GM20000 (cell line): ENCODE data around the gene RTN4R.
A peak's percentile ranks its signal among the peaks of the same experiment; 100 is the strongest.

Experiments
- DNase-seq: peaks from one replicate; pipeline ENCODE4 v3.0.0; 2012; ENCODE audit warnings: low spot score
- TF ChIP-seq, protein P1 (sequence below): IDR thresholded peaks from 2 replicates; pipeline ENCODE4 v1.5.1; 2012; ENCODE audit warnings: mild to moderate bottlenecking, control low read depth; ENCODE audit errors: extremely low read depth, missing control alignments

The RTN4R gene

DNA sequence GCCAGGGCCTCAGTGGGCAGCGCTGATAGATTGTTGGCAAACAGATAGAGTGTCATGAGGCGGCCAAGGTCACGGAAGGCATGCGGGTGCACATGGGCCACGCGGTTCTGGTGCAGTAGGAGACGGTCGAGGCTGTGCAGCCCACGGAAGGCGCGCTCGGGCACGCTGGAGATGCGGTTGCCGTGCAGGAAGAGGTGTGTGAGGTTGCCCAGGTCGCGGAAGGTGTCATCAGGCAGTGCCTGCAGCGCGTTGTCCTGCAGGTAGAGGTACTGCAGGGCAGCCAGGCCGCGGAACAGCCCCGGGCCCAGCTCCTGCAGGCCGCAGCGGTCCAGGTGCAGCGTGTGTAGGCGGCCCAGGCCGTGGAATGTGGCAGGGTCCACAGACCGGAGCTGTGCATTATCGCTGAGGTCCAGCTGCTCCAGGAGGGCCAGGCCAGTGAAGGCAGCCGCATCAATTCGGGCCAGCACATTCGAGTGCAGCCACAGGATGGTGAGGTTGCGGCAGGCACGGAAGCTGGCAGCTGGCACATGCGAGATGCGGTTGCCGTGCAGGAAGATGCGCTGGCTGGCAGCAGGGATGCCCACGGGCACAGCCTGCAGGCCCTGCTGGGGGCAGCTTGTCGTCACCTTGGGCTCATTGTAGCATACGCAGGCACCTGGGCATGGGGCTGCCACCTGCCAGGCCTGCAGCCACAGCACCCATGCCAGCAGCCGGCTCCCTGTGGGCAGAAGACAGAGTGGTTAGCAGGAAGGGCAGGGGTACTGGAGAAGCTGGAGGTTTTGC is 25.5 kb downstream of the RTN4R start:
- DNase-seq: no peak
- TF ChIP-seq, protein P1, sequence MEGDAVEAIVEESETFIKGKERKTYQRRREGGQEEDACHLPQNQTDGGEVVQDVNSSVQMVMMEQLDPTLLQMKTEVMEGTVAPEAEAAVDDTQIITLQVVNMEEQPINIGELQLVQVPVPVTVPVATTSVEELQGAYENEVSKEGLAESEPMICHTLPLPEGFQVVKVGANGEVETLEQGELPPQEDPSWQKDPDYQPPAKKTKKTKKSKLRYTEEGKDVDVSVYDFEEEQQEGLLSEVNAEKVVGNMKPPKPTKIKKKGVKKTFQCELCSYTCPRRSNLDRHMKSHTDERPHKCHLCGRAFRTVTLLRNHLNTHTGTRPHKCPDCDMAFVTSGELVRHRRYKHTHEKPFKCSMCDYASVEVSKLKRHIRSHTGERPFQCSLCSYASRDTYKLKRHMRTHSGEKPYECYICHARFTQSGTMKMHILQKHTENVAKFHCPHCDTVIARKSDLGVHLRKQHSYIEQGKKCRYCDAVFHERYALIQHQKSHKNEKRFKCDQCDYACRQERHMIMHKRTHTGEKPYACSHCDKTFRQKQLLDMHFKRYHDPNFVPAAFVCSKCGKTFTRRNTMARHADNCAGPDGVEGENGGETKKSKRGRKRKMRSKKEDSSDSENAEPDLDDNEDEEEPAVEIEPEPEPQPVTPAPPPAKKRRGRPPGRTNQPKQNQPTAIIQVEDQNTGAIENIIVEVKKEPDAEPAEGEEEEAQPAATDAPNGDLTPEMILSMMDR: no peak

DNA sequence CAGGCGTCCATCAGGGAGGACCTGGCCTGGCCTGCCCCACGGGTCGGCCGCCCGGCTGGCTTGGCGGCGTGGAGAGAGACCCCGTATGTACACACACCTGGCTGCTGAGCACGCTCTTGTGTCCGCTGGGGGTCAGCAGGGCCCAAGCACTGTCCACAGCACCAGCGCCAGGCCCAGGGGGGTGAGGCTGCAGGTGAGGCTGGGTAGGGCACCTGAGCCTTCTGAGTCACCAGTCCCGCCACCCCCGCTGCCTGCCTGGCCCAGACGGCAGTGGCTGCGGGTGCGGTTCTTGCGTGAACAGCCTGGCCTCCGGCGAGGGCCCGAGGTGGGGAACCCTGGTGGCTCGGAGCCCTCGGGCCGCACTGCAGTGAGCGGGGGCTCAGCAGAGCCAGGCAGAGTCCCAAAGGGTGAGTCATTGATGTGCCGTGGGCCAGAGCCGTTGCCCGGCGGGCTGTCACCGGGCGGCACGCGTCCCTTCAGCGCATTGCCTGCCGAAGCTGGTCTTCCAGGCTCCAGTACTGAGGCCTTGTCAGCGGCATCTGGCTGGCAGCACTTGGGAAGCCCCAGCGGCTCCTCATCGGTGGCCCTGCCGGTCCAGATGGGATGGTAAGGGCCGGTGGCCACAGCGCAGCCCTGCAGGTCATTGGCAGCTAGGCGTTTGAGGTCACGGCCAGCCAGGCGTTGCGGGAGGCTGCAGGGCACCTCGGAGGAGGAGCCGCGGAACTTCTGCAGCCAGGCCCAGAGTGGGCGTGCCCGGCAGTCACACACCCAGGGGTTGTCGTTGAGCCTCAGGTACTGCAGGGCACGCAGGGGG is 26.3 kb downstream of the RTN4R start:
- TF ChIP-seq, protein P1: no peak
- no peak for DNase-seq

DNA sequence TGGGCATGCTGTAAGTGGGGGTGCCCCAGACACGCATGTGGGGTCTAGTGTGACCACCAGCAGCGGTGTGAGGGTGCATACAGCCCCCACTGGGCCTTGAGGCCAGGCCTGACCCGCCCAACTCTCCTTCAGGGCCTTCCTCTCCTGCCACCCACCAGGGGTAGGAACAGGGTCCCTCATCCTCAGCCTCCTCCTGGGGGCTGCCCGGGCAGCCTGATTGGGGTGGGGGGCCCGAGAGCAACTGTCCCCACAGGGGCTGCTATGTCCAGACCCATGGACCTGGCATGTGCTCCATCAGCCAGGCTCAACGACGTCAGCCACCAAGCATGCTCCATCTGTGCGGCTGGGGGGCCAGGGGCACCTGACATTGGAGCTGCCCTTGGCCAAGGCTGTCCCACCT is 27.2 kb downstream of the RTN4R start:
- DNase-seq: no peak
- TF ChIP-seq, protein P1: no peak

DNA sequence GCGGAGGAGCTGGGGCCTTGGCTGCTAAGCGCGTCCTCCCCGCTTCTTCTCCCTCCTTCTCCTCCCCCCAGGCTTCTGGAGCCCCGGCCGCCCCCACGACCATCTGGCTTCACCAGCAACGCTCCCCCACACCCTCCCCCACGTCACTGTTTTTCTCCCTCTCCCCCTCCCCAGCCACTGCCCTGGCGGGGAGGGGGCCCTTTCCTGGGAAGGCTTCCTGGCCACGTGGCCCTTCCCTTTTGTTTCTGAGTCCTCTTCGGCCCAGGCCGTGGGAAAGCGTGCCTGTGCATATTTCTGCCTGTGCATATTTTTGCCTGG is 27.7 kb downstream of the RTN4R start:
- DNase-seq: no peak
- TF ChIP-seq, protein P1: no peak

DNA sequence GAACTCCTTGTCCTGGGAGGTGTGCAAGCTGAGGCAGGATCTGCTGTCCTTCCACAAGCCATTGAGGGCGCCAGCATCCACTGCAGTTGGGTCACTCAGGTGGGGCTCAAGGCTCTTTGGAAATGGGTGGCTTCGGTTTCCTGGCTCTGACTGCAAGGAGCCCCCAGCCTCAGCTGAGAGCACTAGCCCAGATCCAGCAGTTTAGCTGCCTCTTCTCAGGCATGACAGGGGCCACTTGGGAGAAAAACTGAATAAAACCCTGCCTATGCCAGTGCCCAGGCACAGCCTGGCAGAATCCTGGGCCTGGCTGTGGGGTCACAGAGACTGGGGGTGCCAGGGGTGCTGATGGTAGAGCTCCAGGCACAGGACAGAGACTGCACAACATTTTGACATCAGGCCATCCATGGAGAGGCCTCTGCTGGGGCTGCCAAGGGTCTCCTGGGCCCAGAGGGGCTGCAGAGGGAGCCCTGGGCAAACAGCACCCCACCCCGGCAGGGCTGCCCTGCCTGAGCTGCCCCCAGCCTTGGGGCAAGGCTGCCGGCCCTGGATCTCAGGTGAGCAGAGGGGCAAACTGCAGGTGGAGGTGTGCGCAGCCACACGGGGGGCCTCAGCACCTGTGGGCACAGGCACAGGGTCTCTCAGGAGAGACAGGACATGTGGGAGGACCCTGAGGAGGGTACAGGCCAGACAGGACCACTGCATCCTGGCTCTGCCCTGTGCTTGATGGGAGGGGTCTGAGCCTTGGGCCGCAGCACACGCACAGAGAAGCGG is 28.3 kb downstream of the RTN4R start:
- no peak for DNase-seq
- TF ChIP-seq, protein P1: no peak

DNA sequence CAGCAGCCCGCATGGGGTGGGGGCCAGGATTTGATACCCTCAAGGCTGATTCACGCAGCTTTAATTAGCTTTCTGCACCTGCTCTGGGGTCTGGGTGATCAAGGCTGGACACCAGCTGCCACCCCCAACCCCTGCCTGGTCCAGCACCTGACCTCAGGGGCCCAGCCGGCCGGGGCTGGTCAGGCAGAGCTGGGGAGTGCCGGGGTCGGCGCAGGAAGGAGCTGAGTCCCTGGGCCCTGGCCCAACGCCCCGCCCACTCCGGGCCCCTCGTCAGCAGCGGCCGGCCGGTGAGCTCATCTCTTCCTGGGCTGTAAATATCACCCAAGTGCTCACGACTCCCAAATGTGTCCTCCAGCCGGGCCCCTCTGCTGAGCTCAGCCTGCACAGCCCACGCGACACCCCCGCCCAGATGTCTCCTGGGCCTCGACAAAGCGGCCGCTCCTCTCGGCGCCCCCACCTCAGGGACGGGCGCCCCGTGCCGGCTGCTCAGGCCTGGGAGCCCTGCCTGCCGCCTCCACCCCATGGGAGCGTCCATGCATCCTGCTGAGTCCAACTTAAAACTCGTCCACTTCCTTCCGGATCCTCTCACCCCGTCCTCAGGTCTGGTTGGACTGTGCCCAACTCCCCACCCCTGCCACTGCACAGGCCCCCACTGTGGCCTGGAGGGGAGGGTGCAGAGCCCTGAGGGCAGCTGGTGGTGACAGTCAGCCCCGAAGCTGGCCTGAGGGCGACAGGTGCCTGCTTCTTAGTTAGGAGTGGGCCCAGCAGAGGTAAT is 29.0 kb downstream of the RTN4R start:
- DNase-seq: peak; percentile 74
- TF ChIP-seq, protein P1: no peak
